Activated T-cell treated with anti-CD3 and anti-CD28 coated beads, Interleukin-2, amount 50 U/mL, for 1 hour (primary cell): ENCODE results near the gene RNF220.

Experiments
- DNase-seq: peaks from one replicate; pipeline ENCODE4 v3.0.0-alpha.2; 2020

The RNF220 gene

DNA sequence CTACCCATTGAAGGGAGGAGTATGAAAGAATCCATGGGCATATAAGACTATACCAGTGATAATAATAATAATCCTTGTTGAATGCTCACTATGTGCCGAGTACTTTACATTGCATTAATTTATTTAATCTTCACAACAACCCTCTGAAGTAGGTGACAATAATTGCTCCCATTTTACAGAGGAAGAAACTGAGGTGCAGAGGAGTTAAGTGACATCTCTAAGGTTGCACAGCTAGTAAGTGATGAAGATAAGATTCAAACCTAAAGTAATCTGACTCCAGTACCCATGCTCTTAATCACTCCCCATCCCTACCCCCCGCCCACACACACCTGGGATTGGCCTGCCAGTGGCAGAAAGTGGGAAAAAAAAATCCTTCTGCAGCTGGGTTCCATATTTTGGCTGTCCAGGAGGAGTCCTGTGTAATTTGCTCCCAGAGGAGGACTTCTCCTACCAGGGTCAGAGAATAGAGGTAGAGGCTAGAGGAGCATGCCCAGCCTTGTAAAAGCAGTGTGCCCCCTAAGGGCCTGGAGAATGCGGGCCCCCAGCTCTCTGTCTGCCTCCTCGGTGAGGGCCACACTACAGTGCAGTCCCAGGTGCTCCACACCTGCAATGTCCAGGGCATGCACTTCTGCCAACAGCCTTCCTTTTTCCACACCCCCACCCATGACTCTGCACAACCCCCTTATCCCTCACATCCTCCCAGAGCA is 211.4 kb downstream of the RNF220 start:
- no peak for DNase-seq

DNA sequence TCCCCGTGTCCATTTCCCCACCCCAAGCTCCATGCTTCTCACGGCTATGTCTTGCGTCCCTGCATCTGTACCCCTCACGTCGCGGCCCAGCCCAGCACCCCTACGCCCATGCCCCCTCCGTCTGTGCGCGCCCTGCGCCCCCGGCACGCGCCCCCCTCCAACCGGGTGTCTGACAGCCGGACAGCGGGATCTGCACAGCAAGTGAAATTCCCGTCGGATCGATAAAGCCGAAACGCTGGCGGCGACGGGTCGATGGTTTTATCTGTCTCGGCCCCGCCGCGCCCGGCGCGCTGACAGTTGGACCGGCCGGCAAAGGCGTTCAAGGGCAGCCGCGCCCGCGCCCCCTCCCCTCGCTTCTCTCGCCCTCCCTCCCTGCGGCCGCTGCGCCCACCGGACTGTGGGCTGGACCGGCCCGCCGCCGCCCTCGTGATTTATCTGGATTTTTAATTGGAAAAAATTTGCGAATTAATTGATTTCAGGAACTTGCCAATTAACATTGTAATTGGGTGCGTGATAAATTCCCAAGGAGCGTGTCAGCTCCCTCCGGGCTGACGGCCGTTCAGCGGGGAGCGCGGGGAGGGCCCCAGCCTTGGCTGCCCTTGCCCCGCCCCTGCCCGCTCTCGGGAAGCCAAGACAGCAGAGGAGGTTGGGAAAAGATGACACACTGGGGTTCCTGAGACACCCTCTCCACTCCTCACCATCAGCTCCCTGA is 212.1 kb downstream of the RNF220 start:
- no peak for DNase-seq

GRCh38 chr1:44617703-44618029 is 212.6 kb downstream of the RNF220 start:
- no peak for DNase-seq

GRCh38 chr1:44619261-44619900 is 214.3 kb downstream of the RNF220 start:
- no peak for DNase-seq

GRCh38 chr1:44620072-44620471 is 215.0 kb downstream of the RNF220 start:
- no peak for DNase-seq

DNA sequence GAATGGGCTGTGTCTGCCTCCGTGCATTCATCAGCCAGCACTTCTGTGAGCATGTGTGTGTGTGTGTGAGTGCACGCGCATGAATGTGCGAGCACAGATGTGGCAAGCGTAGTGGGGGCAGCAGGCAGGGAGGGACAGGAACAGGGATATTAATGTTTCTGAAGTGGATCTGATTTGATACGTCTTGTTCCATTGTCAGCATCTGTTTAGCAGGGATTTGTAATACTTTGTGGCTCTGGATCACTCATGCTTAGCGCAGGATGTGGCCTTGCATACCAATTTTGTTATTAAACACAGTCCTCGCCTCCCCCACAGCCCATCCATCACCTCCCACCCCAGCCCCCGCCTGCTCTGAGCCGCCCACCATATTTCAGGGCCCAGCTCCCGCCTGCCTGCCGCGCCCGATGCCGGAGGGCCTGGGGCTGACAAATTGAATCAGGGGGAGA is 216.8 kb downstream of the RNF220 start:
- no peak for DNase-seq

DNA sequence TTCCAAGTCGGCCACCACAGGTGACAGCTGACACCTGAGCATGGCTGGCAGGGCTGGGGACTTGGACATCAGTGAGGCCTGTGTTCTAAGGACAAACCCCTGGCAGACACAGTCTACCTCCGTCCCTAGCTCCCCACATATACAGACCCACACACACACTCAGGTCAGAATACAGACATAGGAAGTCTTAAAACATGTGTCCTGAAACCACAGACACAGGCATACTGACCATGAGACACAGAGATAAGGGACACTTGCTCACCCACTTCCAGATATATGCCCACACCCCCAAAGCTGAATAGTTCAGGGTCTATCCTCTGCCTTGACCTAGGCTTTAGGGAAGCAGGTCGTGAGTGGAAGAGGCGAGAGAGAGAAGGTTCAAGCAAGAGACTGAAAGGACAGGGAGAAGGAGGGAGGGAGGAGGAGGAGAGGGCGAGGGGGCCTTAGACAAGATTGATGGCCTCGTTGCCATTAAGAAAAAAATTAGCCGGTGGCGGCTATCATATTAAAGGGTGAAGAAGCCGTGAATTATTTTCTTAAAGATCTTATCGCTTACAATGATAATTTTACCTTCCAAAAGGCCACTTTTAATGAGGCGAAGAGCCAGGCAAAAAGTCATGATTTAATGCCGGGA is 219.3 kb downstream of the RNF220 start:
- DNase-seq, result no peak

DNA sequence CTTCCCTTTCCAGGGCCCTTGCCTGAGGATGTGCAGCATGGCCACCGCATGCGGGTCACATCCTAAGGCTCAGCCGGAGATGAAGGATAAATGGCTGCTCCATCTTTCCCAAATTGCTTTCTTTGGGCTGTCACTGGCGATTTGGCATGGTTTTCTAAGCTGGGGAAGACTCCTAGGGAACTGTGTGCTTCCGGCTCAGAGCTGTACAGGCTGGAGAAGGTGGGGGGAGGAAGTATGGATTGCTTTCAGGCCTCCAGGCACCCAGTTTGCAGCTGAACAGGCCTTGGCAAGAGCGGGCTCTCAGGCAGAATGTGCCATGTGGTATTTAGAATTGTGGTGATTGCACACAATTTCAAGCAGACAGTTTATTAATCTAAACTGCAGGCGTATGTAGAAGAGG is 220.3 kb downstream of the RNF220 start:
- no peak for DNase-seq

GRCh38 chr1:44628962-44629756 is 224.1 kb downstream of the RNF220 start:
- DNase-seq, result no peak

DNA sequence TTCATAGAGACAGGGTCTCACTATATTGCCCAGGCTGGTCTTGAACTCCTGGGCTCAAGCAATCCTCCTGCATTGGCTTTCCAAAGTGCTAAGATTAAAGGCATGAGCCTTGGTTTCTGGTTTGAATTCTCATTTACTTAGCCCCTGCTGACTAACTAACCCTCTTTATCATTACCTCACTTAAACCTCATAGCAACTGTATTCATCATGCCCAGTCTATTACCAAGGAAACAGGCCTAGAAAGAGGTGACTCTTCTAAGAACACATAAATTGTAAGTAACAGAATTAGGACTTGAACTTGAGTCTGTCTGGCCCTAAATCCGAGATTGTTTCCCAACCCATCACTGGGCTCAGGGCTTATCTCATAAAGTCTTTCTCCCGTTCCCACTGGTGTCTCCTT is 225.1 kb downstream of the RNF220 start:
- no peak for DNase-seq

DNA sequence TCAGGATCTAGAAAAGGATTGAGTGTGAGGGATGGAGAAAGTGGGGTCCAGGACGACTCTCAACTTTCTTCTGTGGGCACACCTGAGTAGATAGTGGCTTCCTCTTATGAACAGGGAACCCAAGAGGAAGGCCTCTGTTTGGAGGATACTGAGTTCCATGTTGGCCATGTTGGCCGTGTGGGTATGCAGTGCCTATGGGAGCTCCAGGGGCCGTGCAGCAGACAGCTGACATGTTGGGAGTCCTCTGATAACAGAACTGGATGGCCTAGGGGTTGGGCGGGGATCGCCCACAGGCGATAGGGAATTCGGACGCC is 226.2 kb downstream of the RNF220 start:
- DNase-seq, result no peak

GRCh38 chr1:44631647-44632539 is 226.8 kb downstream of the RNF220 start:
- DNase-seq, result peak; percentile 89

GRCh38 chr1:44632598-44632997 is 227.5 kb downstream of the RNF220 start:
- no peak for DNase-seq

- no peak for DNase-seq
These were observed 229.6 kb downstream of the RNF220 start for GRCh38 chr1:44634606-44635189.

GRCh38 chr1:44635439-44635838 is 230.4 kb downstream of the RNF220 start:
- DNase-seq, result no peak

GRCh38 chr1:44636083-44636687 is 231.1 kb downstream of the RNF220 start:
- no peak for DNase-seq

GRCh38 chr1:44636688-44637598 is 231.9 kb downstream of the RNF220 start:
- no peak for DNase-seq

GRCh38 chr1:44637702-44638411 is 232.8 kb downstream of the RNF220 start:
- DNase-seq, result no peak

DNA sequence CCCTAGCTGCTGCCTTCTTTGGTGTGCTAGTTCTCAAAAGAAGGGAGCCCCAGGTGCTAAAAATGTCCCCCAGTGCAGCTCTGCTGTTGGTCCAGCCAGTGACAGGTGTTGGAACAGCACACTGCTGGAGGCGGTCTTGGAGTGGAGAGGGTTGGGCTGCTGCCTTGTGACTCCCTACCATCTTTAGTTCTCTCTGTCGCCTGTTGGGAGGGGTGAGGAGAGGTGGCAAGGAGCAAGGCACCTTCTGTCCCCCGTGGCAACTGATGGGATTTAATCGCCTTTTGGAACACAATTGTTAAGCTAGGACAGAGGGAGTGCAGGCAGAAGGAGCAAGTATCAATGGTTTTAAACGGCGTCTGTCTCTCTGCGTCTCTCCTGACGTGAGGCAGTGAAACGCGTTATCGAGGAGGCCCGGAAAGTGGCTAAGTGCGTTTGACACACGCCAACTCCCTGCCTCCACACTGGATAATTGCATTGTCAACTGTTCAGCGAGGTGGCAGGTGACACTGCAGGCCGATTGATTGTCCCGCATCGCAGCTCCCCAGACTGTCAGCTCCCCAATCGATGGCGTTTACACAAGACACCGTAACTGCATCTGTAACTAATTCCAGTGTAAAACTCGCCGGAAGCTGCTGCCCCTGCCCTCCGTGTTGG is 235.3 kb downstream of the RNF220 start:
- DNase-seq, result no peak
